ENCODE measurements around the gene FIBCD1. TPM values are rescaled to one million over a fixed set of nuclear protein-coding genes. Genes with fewer than 3 reads are reported as not detected.

FIBCD1 gene
- total RNA-seq, 2 experiments from 2014 or later, result not detected

GRCh38 chr9:130981002-130981755 lies 42.1 kb upstream of the FIBCD1 start:
- DNase-seq, result no peak
- Mint-ChIP-seq H3K9me3 (ENCODE audit: low read depth) (no peaks in the 10 kb centered on the region), H3K4me3 (no peak overlapping the region), H3K36me3 (no peaks in the 10 kb centered on the region), H3K4me1 (no peaks in the 10 kb centered on the region), H3K27ac (no peak overlapping the region), H3K27me3 (no peaks in the 10 kb centered on the region)
- CTCF ChIA-PET, result interaction anchor here (0.9 kb wide), 1 partner anchor 17 kb away, joined by 4 read pairs; no protein-coding TSS in a partner anchor
- no peak for ATAC-seq

- CTCF ChIA-PET, result interaction anchor here (0.9 kb wide), 1 partner anchor 18 kb away, joined by 4 read pairs; no protein-coding TSS in a partner anchor
- Mint-ChIP-seq H3K4me1 (no peaks in the 10 kb centered on the region), H3K27me3 (no peaks in the 10 kb centered on the region), H3K9me3 (ENCODE audit: low read depth) (no peaks in the 10 kb centered on the region), H3K27ac (no peak overlapping the region), H3K4me3 (no peak overlapping the region), H3K36me3 (no peaks in the 10 kb centered on the region)
- DNase-seq, result no peak
- ATAC-seq, result no peak
Observed at GRCh38 chr9:130980526-130980925, 41.5 kb upstream of the FIBCD1 start.

- H3K36me3 Mint-ChIP-seq, result no peaks in the 10 kb centered on the region
- H3K4me3 Mint-ChIP-seq, result no peak overlapping the region
- no peak overlapping the region for H3K27ac Mint-ChIP-seq
- H3K4me1 Mint-ChIP-seq, result no peaks in the 10 kb centered on the region
- H3K27me3 Mint-ChIP-seq, result no peaks in the 10 kb centered on the region
- no peak for DNase-seq
- CTCF ChIA-PET, result no interaction called here
- ATAC-seq, result no peak
- H3K9me3 Mint-ChIP-seq (ENCODE audit: low read depth), result no peaks in the 10 kb centered on the region
Observed at GRCh38 chr9:130979591-130980385, 40.7 kb upstream of the FIBCD1 start.

GRCh38 chr9:130977811-130978221 lies 38.8 kb upstream of the FIBCD1 start:
- Mint-ChIP-seq H3K4me3 (no peak overlapping the region), H3K36me3 (no peaks in the 10 kb centered on the region), H3K9me3 (ENCODE audit: low read depth) (no peaks in the 10 kb centered on the region), H3K27me3 (no peaks in the 10 kb centered on the region), H3K27ac (no peak overlapping the region), H3K4me1 (no peaks in the 10 kb centered on the region)
- ATAC-seq (no peak), DNase-seq (no peak)
- CTCF ChIA-PET, result no interaction called here

- H3K36me3 Mint-ChIP-seq, result no peaks in the 10 kb centered on the region
- H3K27me3 Mint-ChIP-seq, result no peaks in the 10 kb centered on the region
- DNase-seq (no peak), ATAC-seq (no peak)
- H3K9me3 Mint-ChIP-seq (ENCODE audit: low read depth), result no peaks in the 10 kb centered on the region
- no peak overlapping the region for H3K27ac Mint-ChIP-seq
- no peak overlapping the region for H3K4me3 Mint-ChIP-seq
- no peaks in the 10 kb centered on the region for H3K4me1 Mint-ChIP-seq
- CTCF ChIA-PET, result no interaction called here
Observed at GRCh38 chr9:130975932-130976841, 37.1 kb upstream of the FIBCD1 start.

- H3K27ac Mint-ChIP-seq, result no peak overlapping the region
- no peaks in the 10 kb centered on the region for H3K4me1 Mint-ChIP-seq
- H3K36me3 Mint-ChIP-seq, result no peaks in the 10 kb centered on the region
- no peak for DNase-seq
- no peak overlapping the region for H3K4me3 Mint-ChIP-seq
- no peaks in the 10 kb centered on the region for H3K27me3 Mint-ChIP-seq
- H3K9me3 Mint-ChIP-seq (ENCODE audit: low read depth), result no peaks in the 10 kb centered on the region
- no peak for ATAC-seq
- CTCF ChIA-PET, result interaction anchor here (2.0 kb wide), 1 partner anchor 23 kb away, joined by 5 read pairs; no protein-coding TSS in a partner anchor
Observed at GRCh38 chr9:130975156-130975555, 36.1 kb upstream of the FIBCD1 start.

- no peaks in the 10 kb centered on the region for H3K4me1 Mint-ChIP-seq
- H3K27ac Mint-ChIP-seq, result no peak overlapping the region
- H3K27me3 Mint-ChIP-seq, result no peaks in the 10 kb centered on the region
- H3K4me3 Mint-ChIP-seq, result no peak overlapping the region
- DNase-seq (no peak), ATAC-seq (no peak)
- H3K36me3 Mint-ChIP-seq, result no peaks in the 10 kb centered on the region
- CTCF ChIA-PET, result interaction anchor here (0.6 to 2.0 kb wide), 4 partner anchors 24 to 920 kb away, joined by 3 to 5 read pairs (median 3); no protein-coding TSS in a partner anchor
- no peaks in the 10 kb centered on the region for H3K9me3 Mint-ChIP-seq (ENCODE audit: low read depth)
Observed at GRCh38 chr9:130974697-130975096, 35.6 kb upstream of the FIBCD1 start.

GRCh38 chr9:130973686-130974281 lies 34.7 kb upstream of the FIBCD1 start:
- no peaks in the 10 kb centered on the region for H3K27me3 Mint-ChIP-seq
- ATAC-seq (no peak), DNase-seq (no peak)
- H3K36me3 Mint-ChIP-seq, result no peaks in the 10 kb centered on the region
- no peak overlapping the region for H3K4me3 Mint-ChIP-seq
- H3K4me1 Mint-ChIP-seq, result no peaks in the 10 kb centered on the region
- no peaks in the 10 kb centered on the region for H3K9me3 Mint-ChIP-seq (ENCODE audit: low read depth)
- H3K27ac Mint-ChIP-seq, result no peak overlapping the region
- CTCF ChIA-PET, result interaction anchor here (0.6 to 2.0 kb wide), 4 partner anchors 25 to 919 kb away, joined by 3 to 5 read pairs (median 3); no protein-coding TSS in a partner anchor

GRCh38 chr9:130972957-130973685 lies 34.1 kb upstream of the FIBCD1 start:
- Mint-ChIP-seq H3K27me3 (no peaks in the 10 kb centered on the region), H3K4me3 (no peak overlapping the region), H3K4me1 (no peaks in the 10 kb centered on the region), H3K36me3 (no peaks in the 10 kb centered on the region), H3K9me3 (ENCODE audit: low read depth) (no peaks in the 10 kb centered on the region), H3K27ac (no peak overlapping the region)
- ATAC-seq (no peak), DNase-seq (no peak)
- CTCF ChIA-PET, result interaction anchor here (2.0 kb wide), 1 partner anchor 25 kb away, joined by 5 read pairs; no protein-coding TSS in a partner anchor

GRCh38 chr9:130972277-130972956 lies 33.4 kb upstream of the FIBCD1 start:
- no peak for ATAC-seq
- Mint-ChIP-seq H3K27me3 (no peaks in the 10 kb centered on the region), H3K9me3 (ENCODE audit: low read depth) (no peaks in the 10 kb centered on the region), H3K4me1 (no peaks in the 10 kb centered on the region), H3K27ac (no peak overlapping the region), H3K4me3 (no peak overlapping the region), H3K36me3 (no peaks in the 10 kb centered on the region)
- DNase-seq, result no peak
- CTCF ChIA-PET, result no interaction called here

- Mint-ChIP-seq H3K36me3 (no peaks in the 10 kb centered on the region), H3K4me1 (no peaks in the 10 kb centered on the region), H3K27me3 (no peaks in the 10 kb centered on the region), H3K4me3 (no peak overlapping the region), H3K27ac (no peak overlapping the region), H3K9me3 (ENCODE audit: low read depth) (no peaks in the 10 kb centered on the region)
- no peak for DNase-seq
- CTCF ChIA-PET, result no interaction called here
- ATAC-seq, result no peak
Observed at GRCh38 chr9:130971294-130971849, 32.3 kb upstream of the FIBCD1 start.

- no peaks in the 10 kb centered on the region for H3K36me3 Mint-ChIP-seq
- no peaks in the 10 kb centered on the region for H3K27me3 Mint-ChIP-seq
- no peak overlapping the region for H3K27ac Mint-ChIP-seq
- no peaks in the 10 kb centered on the region for H3K4me1 Mint-ChIP-seq
- DNase-seq, result no peak
- CTCF ChIA-PET, result no interaction called here
- H3K4me3 Mint-ChIP-seq, result no peak overlapping the region
- no peaks in the 10 kb centered on the region for H3K9me3 Mint-ChIP-seq (ENCODE audit: low read depth)
- ATAC-seq, result no peak
Observed at GRCh38 chr9:130970855-130971254, 31.8 kb upstream of the FIBCD1 start.
